NT2/D1 (cell line): ENCODE data around the gene LRRC56.

Source experiments
- DNase-seq: peaks from one replicate; pipeline ENCODE4 v3.0.0-alpha.2; 2011; ENCODE audit warnings: low read depth, low spot score
- H3K27me3 ChIP-seq: 2 replicates; pipeline ENCODE4 v1.6.0; 2011; ENCODE audit warnings: mild to moderate bottlenecking; ENCODE audit not compliant: insufficient read length, insufficient read depth
- H3K36me3 ChIP-seq: 2 replicates; pipeline ENCODE4 v1.6.1; 2011; ENCODE audit warnings: mild to moderate bottlenecking, low read length, mixed read lengths; ENCODE audit not compliant: insufficient read depth, insufficient read length
- H3K4me1 ChIP-seq: 2 replicates; pipeline ENCODE4 v1.5.1; 2011; ENCODE audit not compliant: insufficient read depth, insufficient read length
- H3K4me3 ChIP-seq: 2 replicates; pipeline ENCODE4 v1.5.1; 2011; ENCODE audit warnings: low read depth; ENCODE audit not compliant: insufficient read length
- H3K9ac ChIP-seq: 2 replicates; pipeline ENCODE4 v1.6.0; 2011; ENCODE audit warnings: low read depth; ENCODE audit not compliant: insufficient read length
- H3K9me3 ChIP-seq: 2 replicates; pipeline ENCODE4 v1.5.1; 2011; ENCODE audit warnings: mild to moderate bottlenecking, low read length; ENCODE audit not compliant: insufficient read depth
- SUZ12 ChIP-seq: IDR thresholded peaks from 2 replicates; pipeline ENCODE4 v1.6.1; 2011; ENCODE audit not compliant: insufficient read length, insufficient read depth; ENCODE audit errors: extremely low read depth
- YY1 ChIP-seq: IDR thresholded peaks from 2 replicates; pipeline ENCODE4 v1.6.1; 2011; ENCODE audit not compliant: insufficient read length, insufficient read depth
- ZNF274 ChIP-seq: IDR thresholded peaks from 2 replicates; pipeline ENCODE4 v1.6.1; 2011; ENCODE audit warnings: mild to moderate bottlenecking, low read depth, low read length

LRRC56 gene

GRCh38 chr11:556662-557256, 19.4 kb downstream of the LRRC56 start:
- peaks cover 38% of the 10 kb centered on the region for H3K4me1 ChIP-seq
- H3K4me3 ChIP-seq = no peak overlapping the region
- H3K36me3 ChIP-seq = peaks cover 1% of the 10 kb centered on the region
- no peak for DNase-seq
- TF ChIP-seq SUZ12 (no peak), YY1 (no peak), ZNF274 (no peak)
- no peaks in the 10 kb centered on the region for H3K9me3 ChIP-seq
- no peak overlapping the region for H3K9ac ChIP-seq
- H3K27me3 ChIP-seq = peaks cover 36% of the 10 kb centered on the region

- Histone ChIP-seq H3K27me3 (peaks cover 36% of the 10 kb centered on the region), H3K4me1 (peaks cover 44% of the 10 kb centered on the region), H3K9me3 (no peaks in the 10 kb centered on the region), H3K36me3 (peaks cover 9% of the 10 kb centered on the region), H3K4me3 (no peak overlapping the region), H3K9ac (no peak overlapping the region)
- no peak for DNase-seq
- TF ChIP-seq ZNF274 (no peak), YY1 (no peak)
Observed at GRCh38 chr11:557328-558132, 20.2 kb downstream of the LRRC56 start.

- Histone ChIP-seq H3K4me3 (no peak overlapping the region), H3K9ac (no peak overlapping the region), H3K27me3 (peaks cover 36% of the 10 kb centered on the region), H3K36me3 (peaks cover 19% of the 10 kb centered on the region), H3K9me3 (no peaks in the 10 kb centered on the region), H3K4me1 (peaks cover 38% of the 10 kb centered on the region)
- no peak for DNase-seq
- TF ChIP-seq SUZ12 (no peak), YY1 (no peak)
Observed at GRCh38 chr11:558503-558902, 21.2 kb downstream of the LRRC56 start.

- H3K4me1 ChIP-seq = peaks cover 40% of the 10 kb centered on the region
- TF ChIP-seq SUZ12 (no peak), YY1 (no peak), ZNF274 (no peak)
- no peaks in the 10 kb centered on the region for H3K9me3 ChIP-seq
- H3K9ac ChIP-seq = peak overlapping the region; percentile 8
- H3K36me3 ChIP-seq = peaks cover 25% of the 10 kb centered on the region
- DNase-seq = no peak
- no peak overlapping the region for H3K4me3 ChIP-seq
- H3K27me3 ChIP-seq = peaks cover 36% of the 10 kb centered on the region
Observed at GRCh38 chr11:559020-559620, 21.8 kb downstream of the LRRC56 start.

GRCh38 chr11:559712-560304, 22.5 kb downstream of the LRRC56 start:
- Histone ChIP-seq H3K27me3 (peaks cover 36% of the 10 kb centered on the region), H3K4me1 (peaks cover 39% of the 10 kb centered on the region), H3K4me3 (peak overlapping the region; percentile 57), H3K9me3 (no peaks in the 10 kb centered on the region), H3K9ac (peak overlapping the region; percentile 87), H3K36me3 (peaks cover 29% of the 10 kb centered on the region)
- DNase-seq = no peak
- TF ChIP-seq SUZ12 (no peak), ZNF274 (no peak)

- Histone ChIP-seq H3K9ac (peak within 1 kb of the TSS; percentile 94), H3K4me1 (peaks cover 39% of the 10 kb centered on the region), H3K36me3 (peaks cover 29% of the 10 kb centered on the region), H3K27me3 (peaks cover 31% of the 10 kb centered on the region), H3K4me3 (peak within 1 kb of the TSS; percentile 87), H3K9me3 (no peaks in the 10 kb centered on the region)
- DNase-seq = peak; percentile 82
- TF ChIP-seq SUZ12 = no peak
- no peak for TF ChIP-seq ZNF274
Observed at GRCh38 chr11:560305-561147, 23.2 kb downstream of the LRRC56 start, which contains the start of the genes LMNTD2 and RASSF7. TSS of gene LMNTD2 (minus strand) at chr11:560738. CDS start at chr11:560716, 22 bp downstream. TSS of gene RASSF7 (plus strand) at chr11:560970. CDS start at chr11:561769, 799 bp downstream.
